Activated T-cell treated with anti-CD3 and anti-CD28 coated beads, Interleukin-2, amount 50 U/mL, for 4 hours (primary cell): ENCODE measurements around the gene CEACAM7. TPM values are rescaled to one million over a fixed set of nuclear protein-coding genes. Genes with fewer than 3 reads are reported as not detected.

ENCODE experiments used
- ATAC-seq, 2 donors: fragments of 200-7000 bp; cut with Tn5 transposase; one replicate each; pipeline ENCODE4 v1.10.0; 2021
- DNase-seq: peaks from one replicate; pipeline ENCODE4 v3.0.0-alpha.2; 2020
- H3K27me3 Mint-ChIP-seq: one replicate; pipeline ENCODE4 v1.8.0; 2021; ENCODE audit warnings: low read depth, mixed read lengths
- H3K36me3 Mint-ChIP-seq: one replicate; pipeline ENCODE4 v1.8.0; 2022; ENCODE audit warnings: mixed read lengths; ENCODE audit not compliant: insufficient read depth
- H3K4me1 Mint-ChIP-seq: one replicate; pipeline ENCODE4 v1.8.0; 2021; ENCODE audit warnings: low read depth, mixed read lengths
- H3K4me3 Mint-ChIP-seq: one replicate; pipeline ENCODE4 v1.8.0; 2021; ENCODE audit warnings: mild to moderate bottlenecking, moderate library complexity, mixed read lengths
- H3K9me3 Mint-ChIP-seq: one replicate; pipeline ENCODE4 v1.8.0; 2021; ENCODE audit warnings: mixed read lengths
- total RNA-seq, 3 donors: library from RNA; stranded (reverse); gene quantifications; one replicate each; pipeline ENCODE4 v1.2.1, GENCODE V29; 2021

CEACAM7 gene
- total RNA-seq, 3 donors from 2014 or later = 0.25 TPM; not detected in 2

GRCh38 chr19:41652250-41652649 lies 35.8 kb downstream of the CEACAM7 start:
- ATAC-seq = no peak
- Mint-ChIP-seq H3K4me1 (peaks cover 8% of the 10 kb centered on the region), H3K4me3 (no peak overlapping the region), H3K27me3 (peaks cover 45% of the 10 kb centered on the region), H3K36me3 (no peaks in the 10 kb centered on the region), H3K9me3 (peaks cover 16% of the 10 kb centered on the region)
- no peak for DNase-seq

- H3K9me3 Mint-ChIP-seq = peaks cover 11% of the 10 kb centered on the region
- H3K4me1 Mint-ChIP-seq = no peaks in the 10 kb centered on the region
- no peak for ATAC-seq
- peaks cover 36% of the 10 kb centered on the region for H3K27me3 Mint-ChIP-seq
- H3K4me3 Mint-ChIP-seq = no peak overlapping the region
- DNase-seq = no peak
- no peaks in the 10 kb centered on the region for H3K36me3 Mint-ChIP-seq
These were observed 38.2 kb downstream of the CEACAM7 start for GRCh38 chr19:41649827-41650226.

- no peaks in the 10 kb centered on the region for H3K36me3 Mint-ChIP-seq
- peak; percentile 36 for DNase-seq
These were observed 41.4 kb downstream of the CEACAM7 start for GRCh38 chr19:41646589-41647204.

GRCh38 chr19:41641879-41642485 lies 46.1 kb downstream of the CEACAM7 start:
- H3K4me3 Mint-ChIP-seq = no peak overlapping the region
- peak; percentile 82 to 86 for ATAC-seq
- H3K9me3 Mint-ChIP-seq = no peaks in the 10 kb centered on the region
- H3K27me3 Mint-ChIP-seq = peaks cover 12% of the 10 kb centered on the region
- peaks cover 29% of the 10 kb centered on the region for H3K4me1 Mint-ChIP-seq
- H3K36me3 Mint-ChIP-seq = no peaks in the 10 kb centered on the region
- peak; percentile 71 for DNase-seq

More at GRCh38 chr19:41646589-41647204, 41.4 kb downstream of the CEACAM7 start:
- no peak overlapping the region for H3K4me3 Mint-ChIP-seq
- peaks cover 28% of the 10 kb centered on the region for H3K27me3 Mint-ChIP-seq
- ATAC-seq = no peak
- peaks cover 4% of the 10 kb centered on the region for H3K4me1 Mint-ChIP-seq
- H3K9me3 Mint-ChIP-seq = no peaks in the 10 kb centered on the region

GRCh38 chr19:41638641-41639081 lies 49.4 kb downstream of the CEACAM7 start:
- DNase-seq (no peak), ATAC-seq (no peak)
- H3K4me1 Mint-ChIP-seq = peaks cover 29% of the 10 kb centered on the region
- H3K27me3 Mint-ChIP-seq = peaks cover 29% of the 10 kb centered on the region
- H3K4me3 Mint-ChIP-seq = no peak overlapping the region
- peaks cover 8% of the 10 kb centered on the region for H3K9me3 Mint-ChIP-seq
- H3K36me3 Mint-ChIP-seq = no peaks in the 10 kb centered on the region

- H3K4me1 Mint-ChIP-seq = peaks cover 29% of the 10 kb centered on the region
- H3K36me3 Mint-ChIP-seq = no peaks in the 10 kb centered on the region
- H3K4me3 Mint-ChIP-seq = no peak overlapping the region
- ATAC-seq = no peak
- peaks cover 31% of the 10 kb centered on the region for H3K27me3 Mint-ChIP-seq
- no peak for DNase-seq
- peaks cover 8% of the 10 kb centered on the region for H3K9me3 Mint-ChIP-seq
These were observed 50.6 kb downstream of the CEACAM7 start for GRCh38 chr19:41637484-41637883.

GRCh38 chr19:41627966-41628675 lies 59.9 kb downstream of the CEACAM7 start:
- peaks cover 27% of the 10 kb centered on the region for H3K27me3 Mint-ChIP-seq

GRCh38 chr19:41626877-41627276 lies 61.2 kb downstream of the CEACAM7 start, which contains the start of gene CEACAM4:
TSS of gene CEACAM4 (minus strand) at chr19:41627074. CDS start at chr19:41626963, 111 bp downstream.
- Mint-ChIP-seq H3K4me3 (no peak within 1 kb of the TSS), H3K27me3 (peaks cover 32% of the 10 kb centered on the region), H3K36me3 (no peaks in the 10 kb centered on the region), H3K4me1 (no peaks in the 10 kb centered on the region), H3K9me3 (peaks cover 16% of the 10 kb centered on the region)
- ATAC-seq = no peak
- DNase-seq = no peak

More at GRCh38 chr19:41627966-41628675, 59.9 kb downstream of the CEACAM7 start:
- Mint-ChIP-seq H3K4me1 (no peaks in the 10 kb centered on the region), H3K36me3 (no peaks in the 10 kb centered on the region), H3K9me3 (peaks cover 16% of the 10 kb centered on the region), H3K4me3 (no peak overlapping the region)
- DNase-seq (no peak), ATAC-seq (no peak)

- Mint-ChIP-seq H3K36me3 (no peaks in the 10 kb centered on the region), H3K27me3 (peaks cover 32% of the 10 kb centered on the region), H3K4me1 (no peaks in the 10 kb centered on the region), H3K4me3 (no peak overlapping the region), H3K9me3 (peaks cover 12% of the 10 kb centered on the region)
- ATAC-seq (no peak), DNase-seq (no peak)
These were observed 61.8 kb downstream of the CEACAM7 start for GRCh38 chr19:41626278-41626677.

- no peak overlapping the region for H3K4me3 Mint-ChIP-seq
- H3K9me3 Mint-ChIP-seq = peaks cover under 1% of the 10 kb centered on the region
- H3K27me3 Mint-ChIP-seq = peaks cover 26% of the 10 kb centered on the region
- H3K4me1 Mint-ChIP-seq = no peaks in the 10 kb centered on the region
- no peak for DNase-seq
- H3K36me3 Mint-ChIP-seq = no peaks in the 10 kb centered on the region
- no peak for ATAC-seq
These were observed 63.1 kb downstream of the CEACAM7 start for GRCh38 chr19:41624937-41625336.

GRCh38 chr19:41624515-41624914 lies 63.6 kb downstream of the CEACAM7 start:
- H3K36me3 Mint-ChIP-seq = no peaks in the 10 kb centered on the region
- no peaks in the 10 kb centered on the region for H3K9me3 Mint-ChIP-seq
- peaks cover 26% of the 10 kb centered on the region for H3K27me3 Mint-ChIP-seq
- no peak overlapping the region for H3K4me3 Mint-ChIP-seq
- H3K4me1 Mint-ChIP-seq = no peaks in the 10 kb centered on the region
- ATAC-seq (no peak), DNase-seq (no peak)

GRCh38 chr19:41623360-41623759 lies 64.7 kb downstream of the CEACAM7 start:
- peaks cover 23% of the 10 kb centered on the region for H3K27me3 Mint-ChIP-seq
- no peaks in the 10 kb centered on the region for H3K4me1 Mint-ChIP-seq
- DNase-seq = no peak
- no peaks in the 10 kb centered on the region for H3K9me3 Mint-ChIP-seq
- no peak overlapping the region for H3K4me3 Mint-ChIP-seq
- no peak for ATAC-seq
- H3K36me3 Mint-ChIP-seq = no peaks in the 10 kb centered on the region
